Measurements from ENCODE around the gene SRPX. TPM values are rescaled to one million over a fixed set of nuclear protein-coding genes. Genes with fewer than 3 reads are reported as not detected.

The SRPX gene
- total and polyA plus RNA-seq, 8 donors, result 2.3 to 23.6 (median 12.6) TPM

DNA sequence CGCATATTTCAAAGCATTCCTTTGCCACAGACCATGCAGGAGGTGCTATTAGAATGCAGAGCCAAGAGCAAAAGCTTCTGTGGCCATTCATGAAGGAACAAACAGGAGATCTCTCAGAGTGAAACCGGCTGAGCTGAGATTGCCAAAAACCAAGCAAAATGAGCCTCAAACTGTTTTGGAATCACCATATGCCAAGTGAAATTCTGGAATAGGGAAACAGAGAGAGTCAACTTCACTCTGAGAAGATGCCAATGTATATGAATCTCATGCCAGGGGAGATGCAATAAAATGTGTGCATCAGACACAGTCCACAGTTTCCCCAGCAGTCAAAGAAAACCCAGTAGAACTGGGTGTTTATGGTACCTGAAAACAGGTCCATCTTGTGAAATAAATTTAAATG lies 42.3 kb downstream of the SRPX start:
- no peak overlapping the region for H3K4me3 ChIP-seq
- DNase-seq, result no peak
- H3K27ac ChIP-seq, result no peak overlapping the region
- 34 to 41% methylated on average over 2 of the region's 2 CpGs for WGBS, 2 donors
- no peak for FAIRE-seq
- ATAC-seq, result no peak
- TF ChIP-seq CTCF (IDR thresholded peaks at IDR 0.05), result no peak
- intact Hi-C loops (cut with DNase I), result loop anchor here in 1 of 3 donors (10.0 kb wide), 1 partner anchor 434 kb away; no protein-coding TSS in a partner anchor
- peaks cover 0 to 10% (median 0%) of the 10 kb centered on the region in 4 donors for H3K27me3 ChIP-seq
- H3K36me3 ChIP-seq, result no peaks in the 10 kb centered on the region
- H3K4me1 ChIP-seq, result no peaks in the 10 kb centered on the region
- no peaks in the 10 kb centered on the region for H3K9me3 ChIP-seq

GRCh38 chrX:38175139-38175538 lies 45.5 kb downstream of the SRPX start:
- H3K27ac ChIP-seq, result no peak overlapping the region
- H3K36me3 ChIP-seq, result no peaks in the 10 kb centered on the region
- H3K27me3 ChIP-seq, result peaks cover 0 to 10% (median 0%) of the 10 kb centered on the region in 4 donors
- FAIRE-seq (no peak), ATAC-seq (peak in 3 of 4 donors; percentile 82 to 84 (median 83)), DNase-seq (peak in 3 of 6 donors; percentile 5 to 54 (median 18))
- no peaks in the 10 kb centered on the region for H3K4me1 ChIP-seq
- H3K4me3 ChIP-seq, result no peak overlapping the region
- intact Hi-C loops (cut with DNase I), result loop anchor here in 1 of 3 donors (10.0 kb wide), 1 partner anchor 430 kb away; no protein-coding TSS in a partner anchor
- H3K9me3 ChIP-seq, result no peaks in the 10 kb centered on the region
- 12 to 16% methylated on average over 3 of the region's 3 CpGs for WGBS, 2 donors
- peak in 3 of 4 donors; percentile 20 to 29 (median 28) for TF ChIP-seq CTCF (IDR thresholded peaks at IDR 0.05)

DNA sequence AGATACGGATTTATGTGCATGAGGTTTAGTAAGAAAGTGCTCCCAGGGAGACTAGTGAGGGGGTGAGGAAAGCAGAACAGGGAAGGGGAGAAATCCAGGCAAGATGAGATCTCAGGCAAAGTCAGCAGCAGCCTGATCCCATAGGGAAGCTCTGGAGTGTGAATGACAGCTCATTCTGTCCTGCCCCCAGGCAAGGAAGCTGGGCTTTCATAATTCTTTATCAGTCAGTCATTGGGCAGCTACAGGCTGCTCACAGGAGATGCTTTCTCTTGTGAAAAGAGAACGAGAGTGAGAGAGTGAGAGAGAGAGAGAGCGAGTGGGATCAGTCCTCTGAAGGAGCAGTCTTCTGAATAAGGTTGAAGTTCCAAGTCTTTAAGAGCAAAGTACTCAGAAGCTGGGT lies 48.1 kb downstream of the SRPX start:
- H3K27ac ChIP-seq, result no peak overlapping the region
- no peaks in the 10 kb centered on the region for H3K9me3 ChIP-seq
- no peak for FAIRE-seq
- ATAC-seq, result no peak
- TF ChIP-seq CTCF (IDR thresholded peaks at IDR 0.05), result no peak
- DNase-seq, result no peak
- H3K4me3 ChIP-seq, result no peak overlapping the region
- H3K27me3 ChIP-seq, result peaks cover 0 to 10% (median 0%) of the 10 kb centered on the region in 4 donors
- WGBS, 2 donors, result 41 to 73% methylated on average over 3 of the region's 3 CpGs
- no peaks in the 10 kb centered on the region for H3K36me3 ChIP-seq
- intact Hi-C loops (cut with DNase I), result loop anchor here in 1 of 3 donors (10.0 kb wide), 1 partner anchor 428 kb away; no protein-coding TSS in a partner anchor
- no peaks in the 10 kb centered on the region for H3K4me1 ChIP-seq

GRCh38 chrX:38170556-38170955 lies 50.1 kb downstream of the SRPX start:
- DNase-seq (no peak), ATAC-seq (no peak), FAIRE-seq (no peak)
- H3K36me3 ChIP-seq, result no peaks in the 10 kb centered on the region
- no peaks in the 10 kb centered on the region for H3K4me1 ChIP-seq
- TF ChIP-seq CTCF (IDR thresholded peaks at IDR 0.05), result no peak
- no peak overlapping the region for H3K4me3 ChIP-seq
- no peak overlapping the region for H3K27ac ChIP-seq
- intact Hi-C loops (cut with DNase I), result loop anchor here in 1 of 3 donors (10.0 kb wide), 1 partner anchor 426 kb away; no protein-coding TSS in a partner anchor
- WGBS, 2 donors, result 58 to 84% methylated on average over 1 of the region's 1 CpG
- no peaks in the 10 kb centered on the region for H3K9me3 ChIP-seq
- peaks cover 0 to 6% (median 0%) of the 10 kb centered on the region in 4 donors for H3K27me3 ChIP-seq

GRCh38 chrX:38166478-38167083 lies 54.1 kb downstream of the SRPX start:
- peak; percentile 33 to 71 (median 62) for TF ChIP-seq CTCF (IDR thresholded peaks at IDR 0.05)
- H3K27me3 ChIP-seq, result no peaks in the 10 kb centered on the region
- H3K4me3 ChIP-seq, result no peak overlapping the region
- no peaks in the 10 kb centered on the region for H3K9me3 ChIP-seq
- H3K4me1 ChIP-seq, result no peaks in the 10 kb centered on the region
- no peak overlapping the region for H3K27ac ChIP-seq
- FAIRE-seq (peak; percentile 98), ATAC-seq (peak in 1 of 4 donors; percentile 47), DNase-seq (peak in 1 of 6 donors; percentile 12)
- intact Hi-C loops (cut with DNase I), result loop anchor here in 1 of 3 donors (5.0 kb wide), 1 partner anchor 239 kb away; no protein-coding TSS in a partner anchor
- WGBS, 2 donors, result 42 to 48% methylated on average over 2 of the region's 2 CpGs
- no peaks in the 10 kb centered on the region for H3K36me3 ChIP-seq
